A549 (cell line): ENCODE measurements around the gene FSCN2. TPM values are rescaled to one million over a fixed set of nuclear protein-coding genes. Genes with fewer than 3 reads are reported as not detected.

ENCODE experiments used
- ATAC-seq, 2 experiments: fragments of 200-7000 bp in 1 of 2; fragments of >200 bp in 1 of 2; cut with Nextera tagmentation in 1 of 2; cut with Tn5 transposase in 1 of 2; 3 replicates each; pipeline versions ENCODE4 v1.8.0 to v1.9.1; 2018 to 2020; ENCODE audit warnings: mild to moderate bottlenecking in 1 of 2, moderate library complexity in 1 of 2
- CTCF ChIA-PET: fragments of 300-600 bp; sonication (Branson Sonifier 250); formaldehyde crosslinking; extraction: SDS; loops from one replicate; lab custom pipeline; 2021; ENCODE audit warnings: antibody characterized with exemption, inconsistent platforms; lab: Yijun Ruan, JAX
- POLR2A ChIA-PET: fragments of 350-600 bp; formaldehyde crosslinking; extraction: SDS; loops from one replicate; lab custom pipeline; 2021; ENCODE audit warnings: antibody characterized with exemption, inconsistent platforms; lab: Yijun Ruan, JAX
- DNase-seq, 2 experiments: peaks; one replicate each; pipeline versions ENCODE4 v3.0.0 to v3.0.0-alpha.2; 2011 to 2016; ENCODE audit warnings: low read depth in 1 of 2, low spot score in 1 of 2
- FAIRE-seq: peaks from 2 replicates; lab custom pipeline; 2011; peaks lifted over from hg19 to GRCh38; lab: Jason Lieb, UNC
- H3K27ac ChIP-seq, 2 experiments: fragments of >200 bp; sonication (Bioruptor Twin); formaldehyde crosslinking; 3 replicates each; pipeline ENCODE4 v1.5.1; 2016 to 2017
- H3K4me1 ChIP-seq: fragments of >200 bp; sonication (Bioruptor Twin); formaldehyde crosslinking; 3 replicates; pipeline ENCODE4 v1.6.1; 2016
- H3K4me2 ChIP-seq: fragments of >200 bp; sonication (Bioruptor Twin); formaldehyde crosslinking; 3 replicates; pipeline ENCODE4 v1.6.1; 2016
- H3K4me3 ChIP-seq: fragments of >200 bp; sonication (Bioruptor Twin); formaldehyde crosslinking; 3 replicates; pipeline ENCODE4 v1.5.1; 2016
- H3K9me3 ChIP-seq: fragments of >200 bp; sonication (Bioruptor Twin); formaldehyde crosslinking; 3 replicates; pipeline ENCODE4 v1.6.1; 2016
- CEBPB ChIP-seq, 2 experiments: fragments of >200 bp in 1 of 2; sonication (Bioruptor Twin) in 1 of 2; formaldehyde crosslinking in 1 of 2; IDR thresholded peaks; 2 replicates each; pipeline ENCODE4 v1.6.1; 2012 to 2016
- FOSL2 ChIP-seq, 2 experiments: fragments of 450-650 bp in 1 of 2; fragments of >200 bp in 1 of 2; sonication (Bioruptor Twin) in 1 of 2; formaldehyde crosslinking; IDR thresholded peaks; 2 replicates each; pipeline versions ENCODE4 v1.5.0 to v1.6.1; 2016 to 2020; ENCODE audit warnings: mild to moderate bottlenecking in 1 of 2, moderate library complexity in 1 of 2
- JUN ChIP-seq, 2 experiments: fragments of >200 bp; sonication (Bioruptor Twin); formaldehyde crosslinking; IDR thresholded peaks; 2 replicates in 1 of 2; 3 replicates in 1 of 2; pipeline ENCODE4 v1.6.1; 2016 to 2017
- KDM1A ChIP-seq: fragments of 200-600 bp; sonication (generic); IDR thresholded peaks from 2 replicates; pipeline ENCODE4 v1.6.1; 2016; ENCODE audit warnings: low read depth, mild to moderate bottlenecking
- MYC ChIP-seq: IDR thresholded peaks from 2 replicates; pipeline ENCODE4 v1.6.1; 2012; ENCODE audit warnings: mild to moderate bottlenecking, inconsistent platforms, low read length, improper control_type of control experiment, borderline replicate concordance
- RAD21 ChIP-seq, 2 experiments: fragments of >200 bp in 1 of 2; sonication (Bioruptor Twin) in 1 of 2; formaldehyde crosslinking in 1 of 2; IDR thresholded peaks in 1 of 2; conservative IDR thresholded peaks in 1 of 2; 2 replicates in 1 of 2; 3 replicates in 1 of 2; pipeline ENCODE4 v1.6.1; 2012 to 2018; ENCODE audit warnings: inconsistent platforms in 1 of 2
- RARB ChIP-seq: fragments of 250-450 bp; sonication (Bioruptor Pico); IDR thresholded peaks from 2 replicates; pipeline ENCODE4 v1.8.0; 2021; ENCODE audit warnings: mild to moderate bottlenecking, moderate library complexity
- RFX5 ChIP-seq: fragments of 450-650 bp; IDR thresholded peaks from 2 replicates; pipeline ENCODE4 v1.7.1; 2014; ENCODE audit warnings: antibody characterized with exemption, mild to moderate bottlenecking, moderate library complexity
- RNF2 ChIP-seq: fragments of 200-600 bp; sonication (generic); IDR thresholded peaks from 2 replicates; pipeline ENCODE4 v1.6.1; 2016; ENCODE audit warnings: low read depth, mild to moderate bottlenecking, antibody characterized with exemption, moderate library complexity, borderline replicate concordance
- TFCP2L1 ChIP-seq: fragments of 250-450 bp; sonication (Bioruptor Pico); IDR thresholded peaks from 2 replicates; pipeline ENCODE4 v1.5.0; 2021; ENCODE audit warnings: mild to moderate bottlenecking
- ZC3H11A ChIP-seq: fragments of 450-650 bp; IDR thresholded peaks from 2 replicates; pipeline ENCODE4 v1.6.1; 2014; ENCODE audit warnings: antibody characterized with exemption, mild to moderate bottlenecking
- ZNF302 ChIP-seq: fragments of 250-450 bp; sonication (Bioruptor Pico); IDR thresholded peaks from 2 replicates; pipeline ENCODE4 v1.9.0; 2021; ENCODE audit warnings: inconsistent platforms, mild to moderate bottlenecking, moderate library complexity
- WGBS: methylation state at CpG from one replicate; pipeline ENCODE4 v1.1.6; 2017; ENCODE audit errors: missing lambda C conversion rate; 5-methylcytosine and 5-hydroxymethylcytosine counted together
- polyA plus RNA-seq, 4 experiments: library from polyadenylated mRNA; depleted of rRNA in 3 of 4; stranded (reverse); fragments of >200 nt; fragmentation: RNase III in 1 of 4; extraction: RNeasy Plus Mini Kit Qiagen cat#74134 plus additional on column Dnase treatment in 1 of 4; gene quantifications; 2 replicates in 3 of 4; 3 replicates in 1 of 4; pipeline ENCODE4 v1.2.3, GENCODE V29; 2011 to 2017
- TF ChIP-seq, protein P1 (sequence below): fragments of >200 bp; sonication (Bioruptor Twin); formaldehyde crosslinking; IDR thresholded peaks from 2 replicates; pipeline ENCODE4 v1.6.1; 2016
- TF ChIP-seq, protein P2 (sequence below): IDR thresholded peaks from 2 replicates; pipeline ENCODE4 v1.6.1; 2012; ENCODE audit warnings: low read depth, borderline replicate concordance
- TF ChIP-seq, protein P3 (sequence below): fragments of >200 bp; sonication (Bioruptor Twin); formaldehyde crosslinking; IDR thresholded peaks from 3 replicates; pipeline ENCODE4 v1.6.1; 2016
- TF ChIP-seq, protein P4 (sequence below): IDR thresholded peaks from 2 replicates; pipeline ENCODE4 v1.6.1; 2012
- TF ChIP-seq, protein P5 (sequence below): fragments of 250-450 bp; sonication (Bioruptor Pico); IDR thresholded peaks from 2 replicates; pipeline ENCODE4 v1.5.0; 2020; ENCODE audit warnings: low read depth, mild to moderate bottlenecking, moderate library complexity

FSCN2 gene
- polyA plus RNA-seq, 2 of the 4 experiments (the other 2 are of a cell fraction) = 0.84 to 1.3 TPM

DNA sequence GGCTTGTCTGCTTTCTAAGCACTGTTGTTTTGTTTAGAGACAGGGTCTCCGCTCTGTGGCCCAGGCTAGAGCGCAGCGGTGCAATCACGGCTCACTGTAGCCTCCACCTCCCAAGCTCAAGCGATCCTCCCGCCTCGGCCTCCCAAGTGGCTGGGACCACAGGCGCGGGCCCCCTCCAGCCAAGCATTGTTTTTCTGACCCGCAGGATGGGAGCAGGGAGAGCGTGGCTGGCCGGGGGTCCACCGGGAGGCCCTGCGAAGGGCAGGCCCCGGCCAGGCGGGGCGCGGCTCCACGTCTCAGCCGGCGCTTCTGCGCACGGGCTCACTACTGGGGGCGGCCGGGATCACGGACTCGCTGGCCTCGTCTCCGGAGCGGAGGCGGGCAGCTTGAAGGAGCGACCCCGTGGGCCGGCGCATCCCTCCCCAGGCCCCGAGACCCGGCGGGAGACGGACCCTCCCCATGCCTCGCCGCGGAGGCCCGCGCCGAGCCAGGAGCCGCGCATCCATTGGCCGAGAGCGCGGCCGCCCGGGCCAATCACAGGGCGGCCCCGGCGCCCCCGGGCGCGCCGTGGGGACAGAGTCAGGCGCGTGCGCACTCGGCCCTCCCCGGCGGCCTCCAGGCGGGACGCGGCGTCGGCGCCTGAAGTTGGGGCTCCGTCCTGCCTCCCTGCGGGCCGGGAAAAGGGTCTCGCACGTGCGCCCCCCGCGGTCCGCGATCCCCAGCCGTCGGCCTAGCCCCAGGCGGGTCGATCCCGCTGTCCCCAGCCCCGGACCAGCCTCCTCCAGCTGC, 40.5 kb upstream of the FSCN2 start (continued):
- TF ChIP-seq, protein P1, sequence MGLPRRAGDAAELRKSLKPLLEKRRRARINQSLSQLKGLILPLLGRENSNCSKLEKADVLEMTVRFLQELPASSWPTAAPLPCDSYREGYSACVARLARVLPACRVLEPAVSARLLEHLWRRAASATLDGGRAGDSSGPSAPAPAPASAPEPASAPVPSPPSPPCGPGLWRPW = no peak
- peak; percentile 57; the same call in 1 of the 2 replicates for TF ChIP-seq RFX5
- peak; percentile 97 for TF ChIP-seq RNF2
- no peak for TF ChIP-seq FOSL2 (IDR thresholded peaks at IDR 0.05)
- no peak for TF ChIP-seq FOSL2 (CRISPR knock-in tag; IDR thresholded peaks at IDR 0.05)
- TF ChIP-seq, all 56 proteins: peak for 18

DNA sequence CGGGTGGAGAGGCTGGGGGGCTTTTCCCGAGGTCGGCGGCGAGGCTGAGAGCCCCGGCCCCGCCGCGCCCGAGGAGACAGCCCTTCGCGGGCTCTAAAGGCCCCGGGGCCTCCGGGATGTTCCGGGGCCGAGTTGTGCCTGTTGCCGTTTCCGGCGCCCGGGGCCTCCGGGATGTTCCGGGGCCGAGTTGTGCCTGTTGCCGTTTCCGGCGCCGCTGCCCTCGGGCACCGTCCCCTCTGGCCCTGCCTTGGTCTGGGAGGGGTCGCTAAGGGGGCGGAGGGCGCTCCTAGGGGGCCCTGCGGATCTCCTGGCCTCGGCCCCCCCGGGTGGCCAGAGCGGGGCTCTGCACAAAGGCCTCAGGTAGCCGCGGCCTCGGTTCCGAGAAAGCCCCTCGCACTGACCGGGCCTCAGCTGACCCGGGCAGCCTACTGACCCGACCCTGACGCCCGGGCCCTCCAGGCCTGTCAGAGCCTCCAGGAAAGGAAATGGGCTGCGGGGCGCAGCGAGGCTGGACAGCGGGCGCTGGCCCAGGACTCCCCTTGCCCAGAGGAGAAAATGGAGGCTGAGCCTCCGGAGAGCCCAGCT, 39.8 kb upstream of the FSCN2 start:
- ChIA-PET POLR2A (interaction anchor here (1.1 to 2.3 kb wide), 4 partner anchors 12 to 69 kb away, joined by 3 to 16 read pairs (median 6); no protein-coding TSS in a partner anchor), CTCF (interaction anchor here (1.0 to 5.6 kb wide), 11 partner anchors 10 to 236 kb away, joined by 3 to 60 read pairs (median 6); partner anchors contain the start of gene SLC38A10)
- Histone ChIP-seq H3K27ac (peak overlapping the region; percentile 97 to 98), H3K9me3 (no peaks in the 10 kb centered on the region), H3K4me3 (peak overlapping the region; percentile 77), H3K4me2 (peak overlapping the region; percentile 97), H3K4me1 (peaks cover 43% of the 10 kb centered on the region)
- FAIRE-seq (no peak), DNase-seq (no peak), ATAC-seq (peak; percentile 7; a peak in 5 of 6 replicates)
- 33% methylated on average over 26 of the region's 52 CpGs for WGBS
- no peak for TF ChIP-seq RARB
- TF ChIP-seq TFCP2L1 (CRISPR knock-in tag) = no peak
- peak; percentile 84; the same call in 1 of the 2 replicates for TF ChIP-seq RNF2
- TF ChIP-seq MYC = no peak
- no peak for TF ChIP-seq RAD21 (conservative IDR thresholded peaks at IDR 0.05 in 1 of 2, IDR thresholded peaks at IDR 0.05 in 1 of 2)
- no peak for TF ChIP-seq CEBPB (IDR thresholded peaks at IDR 0.05)
- TF ChIP-seq KDM1A = no peak
- TF ChIP-seq JUN (IDR thresholded peaks at IDR 0.05) = peak in 1 of 2 experiments; percentile 19; a peak in 4 of 5 replicates
- TF ChIP-seq ZC3H11A = no peak
- TF ChIP-seq, protein P2, sequence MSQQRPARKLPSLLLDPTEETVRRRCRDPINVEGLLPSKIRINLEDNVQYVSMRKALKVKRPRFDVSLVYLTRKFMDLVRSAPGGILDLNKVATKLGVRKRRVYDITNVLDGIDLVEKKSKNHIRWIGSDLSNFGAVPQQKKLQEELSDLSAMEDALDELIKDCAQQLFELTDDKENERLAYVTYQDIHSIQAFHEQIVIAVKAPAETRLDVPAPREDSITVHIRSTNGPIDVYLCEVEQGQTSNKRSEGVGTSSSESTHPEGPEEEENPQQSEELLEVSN = no peak
- no peak for TF ChIP-seq ZNF302 (CRISPR knock-in tag)
- TF ChIP-seq, protein P3, sequence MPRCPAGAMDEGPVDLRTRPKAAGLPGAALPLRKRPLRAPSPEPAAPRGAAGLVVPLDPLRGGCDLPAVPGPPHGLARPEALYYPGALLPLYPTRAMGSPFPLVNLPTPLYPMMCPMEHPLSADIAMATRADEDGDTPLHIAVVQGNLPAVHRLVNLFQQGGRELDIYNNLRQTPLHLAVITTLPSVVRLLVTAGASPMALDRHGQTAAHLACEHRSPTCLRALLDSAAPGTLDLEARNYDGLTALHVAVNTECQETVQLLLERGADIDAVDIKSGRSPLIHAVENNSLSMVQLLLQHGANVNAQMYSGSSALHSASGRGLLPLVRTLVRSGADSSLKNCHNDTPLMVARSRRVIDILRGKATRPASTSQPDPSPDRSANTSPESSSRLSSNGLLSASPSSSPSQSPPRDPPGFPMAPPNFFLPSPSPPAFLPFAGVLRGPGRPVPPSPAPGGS = peak; percentile 8; the same call in 1 of the 3 replicates
- TF ChIP-seq, protein P4, sequence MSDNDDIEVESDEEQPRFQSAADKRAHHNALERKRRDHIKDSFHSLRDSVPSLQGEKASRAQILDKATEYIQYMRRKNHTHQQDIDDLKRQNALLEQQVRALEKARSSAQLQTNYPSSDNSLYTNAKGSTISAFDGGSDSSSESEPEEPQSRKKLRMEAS = no peak
- TF ChIP-seq, protein P5, sequence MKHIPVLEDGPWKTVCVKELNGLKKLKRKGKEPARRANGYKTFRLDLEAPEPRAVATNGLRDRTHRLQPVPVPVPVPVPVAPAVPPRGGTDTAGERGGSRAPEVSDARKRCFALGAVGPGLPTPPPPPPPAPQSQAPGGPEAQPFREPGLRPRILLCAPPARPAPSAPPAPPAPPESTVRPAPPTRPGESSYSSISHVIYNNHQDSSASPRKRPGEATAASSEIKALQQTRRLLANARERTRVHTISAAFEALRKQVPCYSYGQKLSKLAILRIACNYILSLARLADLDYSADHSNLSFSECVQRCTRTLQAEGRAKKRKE (CRISPR knock-in tag) = no peak
